Adrenal gland (tissue), 5 donors: ENCODE data around the gene CEACAM18.

ENCODE experiments used
- POLR2A ChIP-seq, 2 donors: fragments of 450-650 bp; IDR thresholded peaks; one replicate each; pipeline ENCODE4 v1.6.1; 2017; ENCODE audit warnings: antibody characterized with exemption in 2 of 2, mild to moderate bottlenecking in 2 of 2, moderate library complexity in 1 of 2
- TF ChIP-seq, protein P1 (sequence below), 6 experiments: fragments of 450-650 bp in 4 of 6; fragments of 200-600 bp in 2 of 6; sonication (generic) in 1 of 6; IDR thresholded peaks; 1 replicate in 5 of 6; 2 replicates in 1 of 6; pipeline versions ENCODE4 v1.5.1 to v1.8.0; 2016 to 2021; ENCODE audit warnings: antibody characterized with exemption in 6 of 6, mild to moderate bottlenecking in 2 of 6, moderate library complexity in 1 of 6
- donor health status: DM: no; HTN: no; CAD: no.

DNA sequence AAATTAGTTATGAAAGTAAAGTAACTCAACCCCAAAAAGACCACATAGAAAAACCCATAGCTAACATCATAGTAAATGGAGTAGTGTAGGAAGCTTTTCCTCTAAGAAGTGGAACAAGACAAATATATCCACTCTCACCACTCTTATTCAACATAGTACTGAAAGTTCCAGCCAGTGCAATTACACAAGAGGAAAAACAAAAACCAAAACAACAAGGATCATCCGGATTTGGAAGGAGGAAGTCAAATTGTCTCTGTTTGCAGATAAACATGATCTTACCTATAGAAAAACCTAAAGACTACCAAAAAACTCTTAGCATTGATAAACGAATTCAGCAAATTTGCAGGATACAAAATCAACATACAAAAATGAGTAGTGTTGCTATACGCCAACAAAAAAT is 11.6 kb upstream of the CEACAM18 start:
- TF ChIP-seq, protein P1, sequence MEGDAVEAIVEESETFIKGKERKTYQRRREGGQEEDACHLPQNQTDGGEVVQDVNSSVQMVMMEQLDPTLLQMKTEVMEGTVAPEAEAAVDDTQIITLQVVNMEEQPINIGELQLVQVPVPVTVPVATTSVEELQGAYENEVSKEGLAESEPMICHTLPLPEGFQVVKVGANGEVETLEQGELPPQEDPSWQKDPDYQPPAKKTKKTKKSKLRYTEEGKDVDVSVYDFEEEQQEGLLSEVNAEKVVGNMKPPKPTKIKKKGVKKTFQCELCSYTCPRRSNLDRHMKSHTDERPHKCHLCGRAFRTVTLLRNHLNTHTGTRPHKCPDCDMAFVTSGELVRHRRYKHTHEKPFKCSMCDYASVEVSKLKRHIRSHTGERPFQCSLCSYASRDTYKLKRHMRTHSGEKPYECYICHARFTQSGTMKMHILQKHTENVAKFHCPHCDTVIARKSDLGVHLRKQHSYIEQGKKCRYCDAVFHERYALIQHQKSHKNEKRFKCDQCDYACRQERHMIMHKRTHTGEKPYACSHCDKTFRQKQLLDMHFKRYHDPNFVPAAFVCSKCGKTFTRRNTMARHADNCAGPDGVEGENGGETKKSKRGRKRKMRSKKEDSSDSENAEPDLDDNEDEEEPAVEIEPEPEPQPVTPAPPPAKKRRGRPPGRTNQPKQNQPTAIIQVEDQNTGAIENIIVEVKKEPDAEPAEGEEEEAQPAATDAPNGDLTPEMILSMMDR (IDR thresholded peaks at IDR 0.05), result no peak
- no peak for TF ChIP-seq POLR2A (IDR thresholded peaks at IDR 0.05)
